ENCODE measurements around the gene ARL2BP.

DNA sequence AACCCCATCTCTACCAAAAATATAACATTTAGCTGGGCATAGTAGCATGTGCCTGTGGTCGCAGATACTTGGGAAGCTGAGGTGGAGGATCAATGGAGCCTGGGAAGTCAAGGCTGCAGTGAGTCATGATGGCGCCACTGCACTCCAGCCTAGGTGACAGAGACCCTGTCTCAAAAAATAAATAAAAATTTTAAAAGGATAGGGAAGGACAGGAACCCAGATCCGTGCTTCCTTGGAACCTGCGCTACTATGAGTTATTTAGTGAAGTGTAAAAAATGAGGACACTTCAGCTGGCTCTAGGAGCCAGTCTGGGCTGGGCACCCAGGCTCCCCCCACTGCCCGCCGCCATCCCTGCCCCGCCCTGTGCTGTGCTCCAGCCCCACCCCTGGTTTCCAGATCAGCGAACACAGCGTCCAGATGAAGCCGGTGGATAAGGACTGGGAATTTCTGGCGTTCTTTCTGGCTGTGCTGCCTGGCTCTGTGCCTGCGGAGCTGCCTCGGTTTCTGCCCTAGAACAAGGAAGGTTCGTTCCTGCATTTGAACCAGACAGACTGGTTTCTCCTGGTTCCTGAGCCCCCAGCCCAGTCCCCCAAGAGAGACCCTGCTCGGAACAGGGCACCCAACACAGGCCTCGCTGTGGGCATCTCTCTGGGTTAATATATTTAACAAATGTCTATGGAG lies 20.9 kb downstream of the ARL2BP start:
- TF ChIP-seq SPI1 (IDR thresholded peaks at IDR 0.05; ENCODE audit: low read depth, low read length) (no peak), POLR2A (IDR thresholded peaks at IDR 0.05; ENCODE audit: low read depth, low read length) (no peak)
